WTC11 (cell line): ENCODE results near the gene MTCL1. TPM values are rescaled to one million over a fixed set of nuclear protein-coding genes. Genes with fewer than 3 reads are reported as not detected.

Experiments
- ATAC-seq: fragments of 200-7000 bp; cut with Tn5 transposase; 2 replicates; pipeline ENCODE4 v1.10.0; 2021; ENCODE audit warnings: mild to moderate bottlenecking, moderate library complexity
- CTCF ChIA-PET: fragments of 300-600 bp; sonication (Branson Sonifier 250); formaldehyde crosslinking; loops from one replicate; lab custom pipeline; 2021; ENCODE audit warnings: antibody characterized with exemption; lab: Charles Lee
- POLR2A ChIA-PET: fragments of 350-600 bp; sonication (Branson Sonifier 250); formaldehyde crosslinking; loops from one replicate; lab custom pipeline; 2021; ENCODE audit warnings: antibody characterized with exemption; lab: Charles Lee
- DNase-seq: peaks from one replicate; pipeline ENCODE4 v3.0.0; 2021; ENCODE audit warnings: low spot score
- H3K27ac Mint-ChIP-seq: 2 replicates; pipeline ENCODE4 v1.8.0; 2021; ENCODE audit warnings: mixed read lengths
- H3K27me3 Mint-ChIP-seq: 2 replicates; pipeline ENCODE4 v1.8.0; 2021; ENCODE audit warnings: low read depth, mild to moderate bottlenecking, moderate library complexity, mixed read lengths
- H3K36me3 Mint-ChIP-seq: 2 replicates; pipeline ENCODE4 v1.8.0; 2021; ENCODE audit warnings: mixed read lengths
- H3K4me1 Mint-ChIP-seq: 2 replicates; pipeline ENCODE4 v1.8.0; 2022; ENCODE audit warnings: mixed read lengths
- H3K4me3 Mint-ChIP-seq: 2 replicates; pipeline ENCODE4 v1.8.0; 2021; ENCODE audit warnings: mild to moderate bottlenecking, moderate library complexity, mixed read lengths
- H3K9me3 Mint-ChIP-seq: 2 replicates; pipeline ENCODE4 v1.8.0; 2021; ENCODE audit warnings: mixed read lengths
- CREM ChIP-seq: sonication (generic); formaldehyde crosslinking; IDR thresholded peaks from 2 replicates; pipeline ENCODE4 v1.8.1; 2022; ENCODE audit warnings: mild to moderate bottlenecking, missing genetic modification reagents, moderate library complexity
- EMX1 ChIP-seq: fragments of 250-450 bp; sonication (Bioruptor Pico); IDR thresholded peaks from 2 replicates; pipeline ENCODE4 v1.8.0; 2021; ENCODE audit warnings: mild to moderate bottlenecking
- ESRRA ChIP-seq: sonication (generic); formaldehyde crosslinking; IDR thresholded peaks from 2 replicates; pipeline ENCODE4 v1.8.1; 2022; ENCODE audit warnings: mild to moderate bottlenecking, missing genetic modification reagents, borderline replicate concordance
- IRF2 ChIP-seq: sonication (generic); formaldehyde crosslinking; IDR thresholded peaks from 2 replicates; pipeline ENCODE4 v1.8.0; 2022; ENCODE audit warnings: low read depth, missing genetic modification reagents, borderline replicate concordance
- NR3C1 ChIP-seq: sonication (generic); formaldehyde crosslinking; conservative IDR thresholded peaks from 2 replicates; pipeline ENCODE4 v1.8.1; 2023; ENCODE audit warnings: low read depth, mild to moderate bottlenecking, missing genetic modification reagents
- OVOL2 ChIP-seq: fragments of 250-450 bp; sonication (Bioruptor Pico); IDR thresholded peaks from 2 replicates; pipeline ENCODE4 v1.9.0; 2021; ENCODE audit warnings: mild to moderate bottlenecking, borderline replicate concordance
- ZNF121 ChIP-seq: sonication (generic); formaldehyde crosslinking; IDR thresholded peaks from 2 replicates; pipeline ENCODE4 v1.8.0; 2023; ENCODE audit warnings: missing genetic modification reagents
- ZNF263 ChIP-seq: sonication (generic); formaldehyde crosslinking; IDR thresholded peaks from 2 replicates; pipeline ENCODE4 v1.8.1; 2022; ENCODE audit warnings: low read depth, mild to moderate bottlenecking, moderate library complexity, missing genetic modification reagents
- total RNA-seq: library from RNA; stranded (reverse); gene quantifications from 3 replicates; pipeline ENCODE4 v1.2.3, GENCODE V29; 2021
- TF ChIP-seq, protein P1 (sequence below): sonication (generic); formaldehyde crosslinking; IDR thresholded peaks from 2 replicates; pipeline ENCODE4 v1.8.1; 2022; ENCODE audit warnings: mild to moderate bottlenecking, missing genetic modification reagents, moderate library complexity, borderline replicate concordance
- TF ChIP-seq, protein P2 (sequence below): fragments of 200-600 bp; IDR thresholded peaks from 2 replicates; pipeline ENCODE4 v1.8.0; 2022; ENCODE audit warnings: antibody characterized with exemption
- TF ChIP-seq, protein P3 (sequence below): sonication (generic); formaldehyde crosslinking; IDR thresholded peaks from 2 replicates; pipeline ENCODE4 v1.8.1; 2023; ENCODE audit warnings: mild to moderate bottlenecking, missing genetic modification reagents
- TF ChIP-seq, protein P4 (sequence below): sonication (generic); formaldehyde crosslinking; IDR thresholded peaks from 2 replicates; pipeline ENCODE4 v1.8.1; 2022; ENCODE audit warnings: low read depth, mild to moderate bottlenecking, moderate library complexity, missing genetic modification reagents, borderline replicate concordance
- TF ChIP-seq, protein P5 (sequence below): sonication (generic); formaldehyde crosslinking; IDR thresholded peaks from 2 replicates; pipeline ENCODE4 v1.8.1; 2022; ENCODE audit warnings: mild to moderate bottlenecking, moderate library complexity, missing genetic modification reagents

The MTCL1 gene
- total RNA-seq, 1 experiment from 2014 or later = 64.3 TPM

DNA sequence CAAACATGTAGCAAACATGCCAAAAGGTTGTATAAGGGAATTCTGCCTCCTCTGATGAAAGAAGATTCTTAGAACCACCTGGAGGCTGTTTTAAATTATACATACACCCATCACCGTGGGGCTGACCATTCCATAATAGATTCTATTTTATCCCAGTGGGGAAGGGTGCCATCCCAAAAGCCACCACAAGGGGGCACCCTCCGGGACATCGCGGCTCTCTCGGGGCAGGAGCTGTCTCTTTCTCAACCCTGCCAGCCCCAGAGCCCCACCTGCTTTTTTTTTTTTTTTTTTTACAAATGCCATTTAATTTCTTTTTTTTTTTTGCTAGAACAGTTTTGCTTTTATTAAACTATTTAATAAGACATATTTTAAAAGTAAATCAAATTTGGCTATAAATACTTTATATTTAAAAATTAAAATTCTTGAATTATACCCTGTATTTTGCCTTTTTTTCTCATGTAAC, 8.6 kb upstream of the MTCL1 start (continued):
- TF ChIP-seq, protein P1, sequence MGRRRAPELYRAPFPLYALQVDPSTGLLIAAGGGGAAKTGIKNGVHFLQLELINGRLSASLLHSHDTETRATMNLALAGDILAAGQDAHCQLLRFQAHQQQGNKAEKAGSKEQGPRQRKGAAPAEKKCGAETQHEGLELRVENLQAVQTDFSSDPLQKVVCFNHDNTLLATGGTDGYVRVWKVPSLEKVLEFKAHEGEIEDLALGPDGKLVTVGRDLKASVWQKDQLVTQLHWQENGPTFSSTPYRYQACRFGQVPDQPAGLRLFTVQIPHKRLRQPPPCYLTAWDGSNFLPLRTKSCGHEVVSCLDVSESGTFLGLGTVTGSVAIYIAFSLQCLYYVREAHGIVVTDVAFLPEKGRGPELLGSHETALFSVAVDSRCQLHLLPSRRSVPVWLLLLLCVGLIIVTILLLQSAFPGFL (CRISPR knock-in tag) = no peak
- TF ChIP-seq, protein P2, sequence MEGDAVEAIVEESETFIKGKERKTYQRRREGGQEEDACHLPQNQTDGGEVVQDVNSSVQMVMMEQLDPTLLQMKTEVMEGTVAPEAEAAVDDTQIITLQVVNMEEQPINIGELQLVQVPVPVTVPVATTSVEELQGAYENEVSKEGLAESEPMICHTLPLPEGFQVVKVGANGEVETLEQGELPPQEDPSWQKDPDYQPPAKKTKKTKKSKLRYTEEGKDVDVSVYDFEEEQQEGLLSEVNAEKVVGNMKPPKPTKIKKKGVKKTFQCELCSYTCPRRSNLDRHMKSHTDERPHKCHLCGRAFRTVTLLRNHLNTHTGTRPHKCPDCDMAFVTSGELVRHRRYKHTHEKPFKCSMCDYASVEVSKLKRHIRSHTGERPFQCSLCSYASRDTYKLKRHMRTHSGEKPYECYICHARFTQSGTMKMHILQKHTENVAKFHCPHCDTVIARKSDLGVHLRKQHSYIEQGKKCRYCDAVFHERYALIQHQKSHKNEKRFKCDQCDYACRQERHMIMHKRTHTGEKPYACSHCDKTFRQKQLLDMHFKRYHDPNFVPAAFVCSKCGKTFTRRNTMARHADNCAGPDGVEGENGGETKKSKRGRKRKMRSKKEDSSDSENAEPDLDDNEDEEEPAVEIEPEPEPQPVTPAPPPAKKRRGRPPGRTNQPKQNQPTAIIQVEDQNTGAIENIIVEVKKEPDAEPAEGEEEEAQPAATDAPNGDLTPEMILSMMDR = peak; percentile 92
- TF ChIP-seq, protein P3, sequence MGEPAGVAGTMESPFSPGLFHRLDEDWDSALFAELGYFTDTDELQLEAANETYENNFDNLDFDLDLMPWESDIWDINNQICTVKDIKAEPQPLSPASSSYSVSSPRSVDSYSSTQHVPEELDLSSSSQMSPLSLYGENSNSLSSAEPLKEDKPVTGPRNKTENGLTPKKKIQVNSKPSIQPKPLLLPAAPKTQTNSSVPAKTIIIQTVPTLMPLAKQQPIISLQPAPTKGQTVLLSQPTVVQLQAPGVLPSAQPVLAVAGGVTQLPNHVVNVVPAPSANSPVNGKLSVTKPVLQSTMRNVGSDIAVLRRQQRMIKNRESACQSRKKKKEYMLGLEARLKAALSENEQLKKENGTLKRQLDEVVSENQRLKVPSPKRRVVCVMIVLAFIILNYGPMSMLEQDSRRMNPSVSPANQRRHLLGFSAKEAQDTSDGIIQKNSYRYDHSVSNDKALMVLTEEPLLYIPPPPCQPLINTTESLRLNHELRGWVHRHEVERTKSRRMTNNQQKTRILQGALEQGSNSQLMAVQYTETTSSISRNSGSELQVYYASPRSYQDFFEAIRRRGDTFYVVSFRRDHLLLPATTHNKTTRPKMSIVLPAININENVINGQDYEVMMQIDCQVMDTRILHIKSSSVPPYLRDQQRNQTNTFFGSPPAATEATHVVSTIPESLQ (CRISPR knock-in tag) = no peak
- TF ChIP-seq, protein P4, sequence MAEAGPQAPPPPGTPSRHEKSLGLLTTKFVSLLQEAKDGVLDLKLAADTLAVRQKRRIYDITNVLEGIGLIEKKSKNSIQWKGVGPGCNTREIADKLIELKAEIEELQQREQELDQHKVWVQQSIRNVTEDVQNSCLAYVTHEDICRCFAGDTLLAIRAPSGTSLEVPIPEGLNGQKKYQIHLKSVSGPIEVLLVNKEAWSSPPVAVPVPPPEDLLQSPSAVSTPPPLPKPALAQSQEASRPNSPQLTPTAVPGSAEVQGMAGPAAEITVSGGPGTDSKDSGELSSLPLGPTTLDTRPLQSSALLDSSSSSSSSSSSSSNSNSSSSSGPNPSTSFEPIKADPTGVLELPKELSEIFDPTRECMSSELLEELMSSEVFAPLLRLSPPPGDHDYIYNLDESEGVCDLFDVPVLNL (CRISPR knock-in tag) = no peak

DNA sequence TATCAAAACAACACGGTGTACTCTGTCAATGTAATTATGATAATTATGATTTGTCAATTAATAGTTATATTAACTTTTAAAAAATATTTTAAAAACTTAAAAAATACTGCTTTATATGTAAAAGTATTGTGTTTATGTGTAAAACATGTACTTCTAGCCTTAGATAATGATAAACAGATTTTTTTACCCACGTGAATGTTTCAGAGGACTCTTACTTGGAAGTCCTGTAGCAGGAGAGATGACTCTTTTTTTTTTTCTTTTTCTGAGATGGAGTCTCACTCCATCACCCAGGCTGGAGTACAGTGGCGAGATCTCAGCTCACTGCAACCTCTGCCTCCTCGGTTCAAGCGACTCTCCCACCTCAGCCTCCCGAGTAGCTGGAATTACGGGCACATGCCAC, 6.2 kb upstream of the MTCL1 start:
- H3K36me3 Mint-ChIP-seq = no peaks in the 10 kb centered on the region
- ATAC-seq (no peak), DNase-seq (no peak)
- POLR2A ChIA-PET = no interaction called here
- no peak overlapping the region for H3K4me3 Mint-ChIP-seq
- CTCF ChIA-PET = interaction anchor here (0.7 kb wide), 1 partner anchor 289 kb away, joined by 3 read pairs; no protein-coding TSS in a partner anchor
- peaks cover 17% of the 10 kb centered on the region for H3K4me1 Mint-ChIP-seq
- H3K27me3 Mint-ChIP-seq = peaks cover 10% of the 10 kb centered on the region
- H3K9me3 Mint-ChIP-seq = no peaks in the 10 kb centered on the region
- TF ChIP-seq ZNF263 (CRISPR knock-in tag) = no peak
- TF ChIP-seq, protein P5, sequence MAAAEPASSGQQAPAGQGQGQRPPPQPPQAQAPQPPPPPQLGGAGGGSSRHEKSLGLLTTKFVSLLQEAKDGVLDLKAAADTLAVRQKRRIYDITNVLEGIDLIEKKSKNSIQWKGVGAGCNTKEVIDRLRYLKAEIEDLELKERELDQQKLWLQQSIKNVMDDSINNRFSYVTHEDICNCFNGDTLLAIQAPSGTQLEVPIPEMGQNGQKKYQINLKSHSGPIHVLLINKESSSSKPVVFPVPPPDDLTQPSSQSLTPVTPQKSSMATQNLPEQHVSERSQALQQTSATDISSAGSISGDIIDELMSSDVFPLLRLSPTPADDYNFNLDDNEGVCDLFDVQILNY (CRISPR knock-in tag) = no peak
- no peak overlapping the region for H3K27ac Mint-ChIP-seq

DNA sequence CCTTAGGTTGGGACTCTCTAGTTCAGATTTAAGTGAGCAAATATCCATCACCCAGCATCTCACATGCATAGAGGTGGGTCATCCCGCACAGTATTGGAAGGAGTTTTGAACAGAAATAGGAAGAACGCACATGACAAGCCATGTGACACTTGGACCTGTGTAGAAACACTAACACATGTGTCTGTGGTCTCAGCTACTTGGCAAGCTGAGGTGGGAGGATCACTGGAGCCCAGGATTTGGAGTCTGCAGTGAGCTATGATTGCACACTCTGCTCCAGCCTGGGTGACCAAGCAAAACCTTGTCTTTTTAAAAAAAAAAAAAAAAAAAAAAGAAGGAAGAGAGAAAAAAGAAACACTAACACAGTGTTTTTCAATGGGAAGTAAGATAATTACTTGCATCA, 5.4 kb upstream of the MTCL1 start:
- peaks cover 12% of the 10 kb centered on the region for H3K27me3 Mint-ChIP-seq
- no peaks in the 10 kb centered on the region for H3K36me3 Mint-ChIP-seq
- ATAC-seq (no peak), DNase-seq (no peak)
- ChIA-PET CTCF (no interaction called here), POLR2A (no interaction called here)
- TF ChIP-seq OVOL2 (no peak), EMX1 (CRISPR knock-in tag) (no peak), CREM (CRISPR knock-in tag) (no peak), NR3C1 (CRISPR knock-in tag) (no peak), ZNF121 (CRISPR knock-in tag) (no peak), ESRRA (CRISPR knock-in tag) (no peak), IRF2 (CRISPR knock-in tag) (no peak)
- TF ChIP-seq, protein P4 (CRISPR knock-in tag) = no peak
- TF ChIP-seq, protein P3 (CRISPR knock-in tag) = no peak
- H3K9me3 Mint-ChIP-seq = no peaks in the 10 kb centered on the region
- no peak overlapping the region for H3K4me3 Mint-ChIP-seq
- no peak overlapping the region for H3K27ac Mint-ChIP-seq
- peaks cover 22% of the 10 kb centered on the region for H3K4me1 Mint-ChIP-seq
